NCI-H1105 (cell line): Measurements from ENCODE around the gene TFB2M.
"Not testable (repeated sequence)": the region's sequence is repeated elsewhere in the genome, so short reads cannot be mapped to it uniquely, and the experiment has no call there.

Source experiments
- DNase-seq: peaks from one replicate; lab custom pipeline; 2025; lab: John Stamatoyannopoulos, UW

Gene TFB2M

GRCh38 chr1:246583056-246583440 is 17.0 kb upstream of the TFB2M start:
- no peak for DNase-seq

GRCh38 chr1:246582301-246583055 is 16.4 kb upstream of the TFB2M start:
- DNase-seq, result no peak

- DNase-seq, result no peak
Measured at GRCh38 chr1:246580497-246581370, 14.7 kb upstream of the TFB2M start.

- DNase-seq, result no peak
Measured at GRCh38 chr1:246579818-246580217, 13.8 kb upstream of the TFB2M start.

GRCh38 chr1:246577720-246578106 is 11.7 kb upstream of the TFB2M start:
- DNase-seq, result no peak

- no peak for DNase-seq
Measured at GRCh38 chr1:246577082-246577719, 11.1 kb upstream of the TFB2M start.

GRCh38 chr1:246576709-246577032 is 10.6 kb upstream of the TFB2M start:
- DNase-seq, result no peak

GRCh38 chr1:246573491-246573890 is 7.4 kb upstream of the TFB2M start:
- DNase-seq, result no peak

- no peak for DNase-seq
Measured at GRCh38 chr1:246572785-246573184, 6.7 kb upstream of the TFB2M start.

GRCh38 chr1:246571953-246572352 is 5.9 kb upstream of the TFB2M start:
- DNase-seq, result no peak

- not testable (repeated sequence) for DNase-seq
Measured at GRCh38 chr1:246571309-246571708, 5.2 kb upstream of the TFB2M start.

- no peak for DNase-seq
Measured at GRCh38 chr1:246569248-246570238, 3.5 kb upstream of the TFB2M start.

GRCh38 chr1:246567646-246568235 is 1.7 kb upstream of the TFB2M start:
- no peak for DNase-seq

- DNase-seq, result no peak
Measured at GRCh38 chr1:246566813-246567645, 968 bp upstream of the TFB2M start.

- no peak for DNase-seq
Measured at GRCh38 chr1:246565751-246566127, 322 bp downstream of the TFB2M start.

- DNase-seq, result no peak
Measured at GRCh38 chr1:246564839-246565750, 966 bp downstream of the TFB2M start.

- not testable (repeated sequence) for DNase-seq
Measured at GRCh38 chr1:246560833-246561232, 5.2 kb downstream of the TFB2M start.

GRCh38 chr1:246559310-246559709 is 6.8 kb downstream of the TFB2M start:
- DNase-seq, result no peak

GRCh38 chr1:246558041-246558440 is 8.0 kb downstream of the TFB2M start:
- DNase-seq, result no peak
